Measurements from ENCODE around the gene ELP4. TPM values are rescaled to one million over a fixed set of nuclear protein-coding genes. Genes with fewer than 3 reads are reported as not detected.

ELP4 gene
- total RNA-seq, 1 donor from 2014 or later, result 23.4 TPM

GRCh38 chr11:31651822-31652221 lies 142.3 kb downstream of the ELP4 start:
- no peaks in the 10 kb centered on the region for H3K27me3 Mint-ChIP-seq
- no peak for DNase-seq (ENCODE audit: low spot score, unreplicated experiment)
- no peak overlapping the region for H3K27ac Mint-ChIP-seq
- no peaks in the 10 kb centered on the region for H3K9me3 Mint-ChIP-seq (ENCODE audit: low read depth)
- peaks cover 5% of the 10 kb centered on the region for H3K4me1 Mint-ChIP-seq (ENCODE audit: low read depth)
- H3K4me3 Mint-ChIP-seq (ENCODE audit: low read depth), result no peak overlapping the region
- H3K36me3 Mint-ChIP-seq (ENCODE audit: insufficient read depth), result peaks cover 1% of the 10 kb centered on the region
- no peak for TF ChIP-seq CTCF (IDR thresholded peaks at IDR 0.05; ENCODE audit: unreplicated experiment)

- no peaks in the 10 kb centered on the region for H3K9me3 Mint-ChIP-seq (ENCODE audit: low read depth)
- no peak overlapping the region for H3K27ac Mint-ChIP-seq
- DNase-seq (ENCODE audit: low spot score, unreplicated experiment), result no peak
- H3K27me3 Mint-ChIP-seq, result no peaks in the 10 kb centered on the region
- TF ChIP-seq CTCF (IDR thresholded peaks at IDR 0.05; ENCODE audit: unreplicated experiment), result no peak
- peaks cover 1% of the 10 kb centered on the region for H3K36me3 Mint-ChIP-seq (ENCODE audit: insufficient read depth)
- no peak overlapping the region for H3K4me3 Mint-ChIP-seq (ENCODE audit: low read depth)
- H3K4me1 Mint-ChIP-seq (ENCODE audit: low read depth), result peaks cover 5% of the 10 kb centered on the region
Measured at GRCh38 chr11:31652528-31652927, 143.0 kb downstream of the ELP4 start.

- H3K27ac Mint-ChIP-seq, result no peak overlapping the region
- H3K4me3 Mint-ChIP-seq (ENCODE audit: low read depth), result no peak overlapping the region
- H3K4me1 Mint-ChIP-seq (ENCODE audit: low read depth), result peaks cover 3% of the 10 kb centered on the region
- no peaks in the 10 kb centered on the region for H3K27me3 Mint-ChIP-seq
- no peaks in the 10 kb centered on the region for H3K9me3 Mint-ChIP-seq (ENCODE audit: low read depth)
- DNase-seq (ENCODE audit: low spot score, unreplicated experiment), result no peak
- no peak for TF ChIP-seq CTCF (IDR thresholded peaks at IDR 0.05; ENCODE audit: unreplicated experiment)
- no peaks in the 10 kb centered on the region for H3K36me3 Mint-ChIP-seq (ENCODE audit: insufficient read depth)
Measured at GRCh38 chr11:31655483-31655882, 145.9 kb downstream of the ELP4 start.

- no peak for DNase-seq (ENCODE audit: low spot score, unreplicated experiment)
- no peaks in the 10 kb centered on the region for H3K27me3 Mint-ChIP-seq
- no peaks in the 10 kb centered on the region for H3K9me3 Mint-ChIP-seq (ENCODE audit: low read depth)
- peaks cover 2% of the 10 kb centered on the region for H3K4me1 Mint-ChIP-seq (ENCODE audit: low read depth)
- H3K4me3 Mint-ChIP-seq (ENCODE audit: low read depth), result no peak overlapping the region
- no peak for TF ChIP-seq CTCF (IDR thresholded peaks at IDR 0.05; ENCODE audit: unreplicated experiment)
- H3K27ac Mint-ChIP-seq, result no peak overlapping the region
- H3K36me3 Mint-ChIP-seq (ENCODE audit: insufficient read depth), result no peaks in the 10 kb centered on the region
Measured at GRCh38 chr11:31656051-31656450, 146.5 kb downstream of the ELP4 start.

GRCh38 chr11:31657091-31657490 lies 147.5 kb downstream of the ELP4 start:
- H3K27ac Mint-ChIP-seq, result no peak overlapping the region
- no peaks in the 10 kb centered on the region for H3K27me3 Mint-ChIP-seq
- H3K36me3 Mint-ChIP-seq (ENCODE audit: insufficient read depth), result no peaks in the 10 kb centered on the region
- H3K9me3 Mint-ChIP-seq (ENCODE audit: low read depth), result no peaks in the 10 kb centered on the region
- no peak for DNase-seq (ENCODE audit: low spot score, unreplicated experiment)
- no peak for TF ChIP-seq CTCF (IDR thresholded peaks at IDR 0.05; ENCODE audit: unreplicated experiment)
- H3K4me3 Mint-ChIP-seq (ENCODE audit: low read depth), result no peak overlapping the region
- H3K4me1 Mint-ChIP-seq (ENCODE audit: low read depth), result no peaks in the 10 kb centered on the region

Data from progenitor cell of endocrine pancreas (in vitro differentiated cells).